NCI-H187 (cell line): Measurements from ENCODE around the gene C2orf42.
"Not testable (repeated sequence)": the region's sequence is repeated elsewhere in the genome, so short reads cannot be mapped to it uniquely, and the experiment has no call there.

Source experiments
- DNase-seq, 2 experiments: peaks; one replicate each; lab custom pipeline; 2025; lab: John Stamatoyannopoulos, UW

C2orf42 gene

DNA sequence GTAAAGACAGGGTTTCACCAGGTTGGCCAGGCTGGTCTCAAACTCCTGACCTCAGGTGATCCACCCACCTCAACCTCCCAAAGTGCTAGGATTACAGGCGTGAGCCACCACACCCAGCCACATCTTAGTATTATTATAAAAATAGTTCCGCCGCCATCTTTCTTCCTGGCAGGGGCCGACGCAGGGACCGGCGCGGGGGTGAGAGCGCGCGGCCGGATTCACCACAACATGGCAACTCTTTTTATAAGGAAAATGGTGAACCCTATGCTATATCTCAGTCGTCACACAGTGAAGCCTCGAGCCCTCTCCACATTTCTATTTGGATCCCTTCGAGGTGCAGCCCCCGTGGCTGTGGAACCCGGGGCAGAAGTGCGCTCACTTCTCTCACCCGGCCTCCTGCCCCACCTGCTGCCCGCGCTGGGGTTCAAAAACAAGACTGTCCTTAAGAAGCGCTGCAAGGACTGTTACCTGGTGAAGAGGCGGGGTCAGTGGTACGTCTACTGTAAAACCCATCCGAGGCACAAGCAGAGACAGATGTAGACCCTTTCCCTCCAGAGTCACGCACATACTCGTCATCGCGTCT is 88.4 kb downstream of the C2orf42 start:
- not testable (repeated sequence) for DNase-seq

GRCh38 chr2:70101686-70102085 is 89.1 kb downstream of the C2orf42 start:
- DNase-seq: not testable (repeated sequence)

GRCh38 chr2:70101174-70101573 is 89.6 kb downstream of the C2orf42 start:
- DNase-seq: no peak
